Activated naive CD8-positive, alpha-beta T cell (primary cell): Measurements from ENCODE around the gene BRIX1.

Source experiments
- H3K27ac Mint-ChIP-seq: one replicate; pipeline ENCODE4 v1.8.0; 2021; ENCODE audit warnings: mixed read lengths
- H3K27me3 Mint-ChIP-seq: one replicate; pipeline ENCODE4 v1.8.0; 2021; ENCODE audit warnings: mixed read lengths
- H3K36me3 Mint-ChIP-seq: one replicate; pipeline ENCODE4 v1.8.0; 2021; ENCODE audit warnings: mixed read lengths
- H3K4me1 Mint-ChIP-seq: one replicate; pipeline ENCODE4 v1.8.0; 2021; ENCODE audit warnings: low read depth, mixed read lengths
- H3K4me3 Mint-ChIP-seq: one replicate; pipeline ENCODE4 v1.8.0; 2021; ENCODE audit warnings: mild to moderate bottlenecking, mixed read lengths
- H3K9me3 Mint-ChIP-seq: one replicate; pipeline ENCODE4 v1.8.0; 2021; ENCODE audit warnings: low read depth, mixed read lengths

The BRIX1 gene

GRCh38 chr5:34915139-34915855, at the start of gene BRIX1, which contains the start of gene RAD1:
TSS of gene BRIX1 (plus strand) at chr5:34915711. CDS start at chr5:34915739, 28 bp downstream.
TSS of gene RAD1 (minus strand) at chr5:34915504. CDS start at chr5:34914892, 612 bp downstream.
- Mint-ChIP-seq H3K4me3 (no peak within 1 kb of the TSS), H3K4me1 (peaks cover 34% of the 10 kb centered on the region), H3K36me3 (peaks cover 19% of the 10 kb centered on the region), H3K9me3 (no peaks in the 10 kb centered on the region), H3K27ac (peak within 1 kb of the TSS; percentile 23), H3K27me3 (no peaks in the 10 kb centered on the region)

- no peak overlapping the region for H3K27ac Mint-ChIP-seq
- peaks cover 10% of the 10 kb centered on the region for H3K36me3 Mint-ChIP-seq
- no peaks in the 10 kb centered on the region for H3K4me1 Mint-ChIP-seq
- H3K27me3 Mint-ChIP-seq: no peaks in the 10 kb centered on the region
- no peak overlapping the region for H3K4me3 Mint-ChIP-seq
- H3K9me3 Mint-ChIP-seq: no peaks in the 10 kb centered on the region
Observed at GRCh38 chr5:34866989-34867471, 48.5 kb upstream of the BRIX1 start.

GRCh38 chr5:34867660-34868059, 47.9 kb upstream of the BRIX1 start:
- H3K36me3 Mint-ChIP-seq: peaks cover 7% of the 10 kb centered on the region
- no peak overlapping the region for H3K4me3 Mint-ChIP-seq
- no peaks in the 10 kb centered on the region for H3K9me3 Mint-ChIP-seq
- no peaks in the 10 kb centered on the region for H3K4me1 Mint-ChIP-seq
- H3K27me3 Mint-ChIP-seq: no peaks in the 10 kb centered on the region
- no peak overlapping the region for H3K27ac Mint-ChIP-seq

- H3K36me3 Mint-ChIP-seq: peaks cover 7% of the 10 kb centered on the region
- H3K27me3 Mint-ChIP-seq: no peaks in the 10 kb centered on the region
- no peak overlapping the region for H3K27ac Mint-ChIP-seq
- no peak overlapping the region for H3K4me3 Mint-ChIP-seq
- H3K9me3 Mint-ChIP-seq: no peaks in the 10 kb centered on the region
- H3K4me1 Mint-ChIP-seq: no peaks in the 10 kb centered on the region
Observed at GRCh38 chr5:34868791-34869190, 46.7 kb upstream of the BRIX1 start.

DNA sequence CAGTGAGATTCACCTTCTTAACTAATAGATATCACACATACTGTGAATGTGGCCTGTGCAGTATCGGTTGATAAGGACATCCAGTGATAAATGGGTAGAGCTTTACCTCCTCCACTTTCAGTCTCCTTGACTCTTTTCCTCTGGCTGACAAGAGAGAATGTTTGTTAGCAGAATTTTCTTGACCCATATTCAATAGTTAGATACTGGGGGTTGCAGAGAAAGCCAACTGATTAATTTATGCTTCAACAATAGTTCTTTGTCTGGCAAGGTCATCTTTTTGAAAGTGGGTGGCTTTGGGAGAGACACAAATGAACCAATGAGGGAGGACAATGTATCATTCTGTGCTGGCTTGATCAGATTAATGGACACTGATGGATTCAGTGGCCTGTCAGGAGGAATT, 46.3 kb upstream of the BRIX1 start:
- Mint-ChIP-seq H3K4me1 (no peaks in the 10 kb centered on the region), H3K36me3 (peaks cover 7% of the 10 kb centered on the region), H3K9me3 (no peaks in the 10 kb centered on the region), H3K27me3 (no peaks in the 10 kb centered on the region), H3K4me3 (no peak overlapping the region), H3K27ac (no peak overlapping the region)

- no peak overlapping the region for H3K27ac Mint-ChIP-seq
- H3K27me3 Mint-ChIP-seq: no peaks in the 10 kb centered on the region
- H3K4me1 Mint-ChIP-seq: no peaks in the 10 kb centered on the region
- H3K4me3 Mint-ChIP-seq: no peak overlapping the region
- no peaks in the 10 kb centered on the region for H3K9me3 Mint-ChIP-seq
- peaks cover 5% of the 10 kb centered on the region for H3K36me3 Mint-ChIP-seq
Observed at GRCh38 chr5:34870382-34870781, 45.1 kb upstream of the BRIX1 start.

DNA sequence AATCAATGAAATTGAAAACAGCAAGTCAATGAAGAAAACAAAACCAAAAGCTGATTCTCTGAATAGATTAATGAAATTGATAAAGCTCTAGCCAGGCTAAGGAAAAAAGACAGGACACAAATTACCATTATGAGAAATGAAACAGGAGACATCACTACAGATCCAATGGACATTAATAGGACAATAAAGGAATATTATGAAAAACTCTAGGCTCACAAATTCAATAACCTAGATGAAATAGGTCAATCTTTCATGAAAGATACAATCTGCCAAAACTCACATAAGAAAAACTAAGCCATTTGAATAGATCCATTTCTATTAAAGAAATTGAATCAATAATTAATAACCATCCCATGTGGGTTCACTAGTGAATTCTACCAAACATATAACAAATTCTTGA, 39.2 kb upstream of the BRIX1 start:
- Mint-ChIP-seq H3K27me3 (peaks cover 2% of the 10 kb centered on the region), H3K27ac (no peak overlapping the region), H3K4me3 (no peak overlapping the region), H3K36me3 (peaks cover 4% of the 10 kb centered on the region), H3K4me1 (no peaks in the 10 kb centered on the region), H3K9me3 (peaks cover 6% of the 10 kb centered on the region)

GRCh38 chr5:34881246-34881645, 34.3 kb upstream of the BRIX1 start:
- Mint-ChIP-seq H3K27me3 (peaks cover 5% of the 10 kb centered on the region), H3K4me1 (no peaks in the 10 kb centered on the region), H3K27ac (no peak overlapping the region), H3K9me3 (peaks cover 4% of the 10 kb centered on the region), H3K36me3 (peaks cover 7% of the 10 kb centered on the region), H3K4me3 (no peak overlapping the region)

GRCh38 chr5:34886392-34887119, 29.0 kb upstream of the BRIX1 start:
- no peaks in the 10 kb centered on the region for H3K9me3 Mint-ChIP-seq
- H3K27me3 Mint-ChIP-seq: peaks cover 4% of the 10 kb centered on the region
- no peak overlapping the region for H3K4me3 Mint-ChIP-seq
- H3K36me3 Mint-ChIP-seq: peaks cover 9% of the 10 kb centered on the region
- no peaks in the 10 kb centered on the region for H3K4me1 Mint-ChIP-seq
- no peak overlapping the region for H3K27ac Mint-ChIP-seq

GRCh38 chr5:34889394-34889793, 26.1 kb upstream of the BRIX1 start:
- Mint-ChIP-seq H3K27me3 (peaks cover 1% of the 10 kb centered on the region), H3K4me3 (no peak overlapping the region), H3K9me3 (no peaks in the 10 kb centered on the region), H3K27ac (no peak overlapping the region), H3K4me1 (no peaks in the 10 kb centered on the region), H3K36me3 (peaks cover 4% of the 10 kb centered on the region)

- H3K4me3 Mint-ChIP-seq: no peak overlapping the region
- no peaks in the 10 kb centered on the region for H3K9me3 Mint-ChIP-seq
- no peaks in the 10 kb centered on the region for H3K4me1 Mint-ChIP-seq
- no peak overlapping the region for H3K27ac Mint-ChIP-seq
- peaks cover 5% of the 10 kb centered on the region for H3K36me3 Mint-ChIP-seq
- H3K27me3 Mint-ChIP-seq: no peaks in the 10 kb centered on the region
Observed at GRCh38 chr5:34891981-34892380, 23.5 kb upstream of the BRIX1 start.

DNA sequence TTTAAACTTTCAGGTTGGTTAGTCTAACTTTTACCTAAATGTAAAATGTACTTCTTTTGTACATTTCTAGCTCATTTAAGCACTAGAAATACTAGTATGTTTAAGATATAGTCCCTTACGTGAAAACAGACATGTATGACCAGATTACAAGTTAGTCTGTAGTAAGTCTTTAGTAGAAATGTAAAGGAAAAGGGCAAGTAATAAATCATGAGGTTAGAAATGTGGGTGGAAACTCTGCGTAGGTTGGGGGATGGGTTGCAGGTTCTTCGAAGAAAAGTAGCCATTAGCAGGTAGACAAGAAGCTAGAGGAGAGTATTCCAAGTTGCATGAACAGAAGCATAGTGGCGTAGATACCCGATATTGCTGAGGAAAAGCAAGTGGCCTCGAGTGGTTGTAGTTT, 23.1 kb upstream of the BRIX1 start:
- H3K9me3 Mint-ChIP-seq: no peaks in the 10 kb centered on the region
- peaks cover 3% of the 10 kb centered on the region for H3K36me3 Mint-ChIP-seq
- H3K27me3 Mint-ChIP-seq: no peaks in the 10 kb centered on the region
- no peaks in the 10 kb centered on the region for H3K4me1 Mint-ChIP-seq
- H3K4me3 Mint-ChIP-seq: no peak overlapping the region
- no peak overlapping the region for H3K27ac Mint-ChIP-seq

DNA sequence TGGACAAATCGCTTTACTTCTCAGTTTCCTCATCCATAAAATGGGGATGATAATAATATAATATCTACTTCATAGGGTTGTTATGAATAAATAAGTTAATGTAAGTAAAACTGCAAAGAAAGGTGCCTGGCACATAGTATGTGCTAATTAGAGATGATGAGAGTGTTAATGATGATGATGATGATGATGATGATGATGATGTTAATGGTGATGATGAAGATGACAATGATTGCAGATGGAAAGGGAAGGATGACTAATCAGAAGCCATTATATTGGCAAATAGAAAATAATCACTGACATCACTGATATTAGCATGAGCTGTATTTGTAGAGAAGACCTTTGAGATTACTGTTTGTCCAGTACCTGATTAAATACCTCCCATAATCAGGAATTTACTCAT, 20.8 kb upstream of the BRIX1 start:
- no peaks in the 10 kb centered on the region for H3K9me3 Mint-ChIP-seq
- H3K36me3 Mint-ChIP-seq: peaks cover 3% of the 10 kb centered on the region
- H3K4me3 Mint-ChIP-seq: no peak overlapping the region
- no peaks in the 10 kb centered on the region for H3K4me1 Mint-ChIP-seq
- H3K27me3 Mint-ChIP-seq: no peaks in the 10 kb centered on the region
- H3K27ac Mint-ChIP-seq: no peak overlapping the region

GRCh38 chr5:34895641-34896419, 19.7 kb upstream of the BRIX1 start:
- H3K9me3 Mint-ChIP-seq: no peaks in the 10 kb centered on the region
- H3K36me3 Mint-ChIP-seq: peaks cover 3% of the 10 kb centered on the region
- H3K4me1 Mint-ChIP-seq: no peaks in the 10 kb centered on the region
- H3K4me3 Mint-ChIP-seq: no peak overlapping the region
- H3K27me3 Mint-ChIP-seq: no peaks in the 10 kb centered on the region
- no peak overlapping the region for H3K27ac Mint-ChIP-seq

- H3K9me3 Mint-ChIP-seq: no peaks in the 10 kb centered on the region
- peaks cover 3% of the 10 kb centered on the region for H3K36me3 Mint-ChIP-seq
- H3K27me3 Mint-ChIP-seq: no peaks in the 10 kb centered on the region
- no peak overlapping the region for H3K4me3 Mint-ChIP-seq
- H3K27ac Mint-ChIP-seq: no peak overlapping the region
- no peaks in the 10 kb centered on the region for H3K4me1 Mint-ChIP-seq
Observed at GRCh38 chr5:34897646-34898045, 17.9 kb upstream of the BRIX1 start.
